HG02885 (cell line): ENCODE data around the gene PSD4.

Experiments
- ATAC-seq: cut with Tn5 transposase; IDR thresholded peaks from one replicate; pipeline ENCODE4 v1.9.1; 2021; ENCODE audit warnings: mild to moderate bottlenecking; ENCODE audit not compliant: unreplicated experiment, poor library complexity

The PSD4 gene

GRCh38 chr2:113141451-113141850, 32.3 kb upstream of the PSD4 start:
- no peak for ATAC-seq

GRCh38 chr2:113142290-113142689, 31.5 kb upstream of the PSD4 start:
- ATAC-seq: no peak

- ATAC-seq: no peak
These were observed 29.5 kb upstream of the PSD4 start for GRCh38 chr2:113144259-113144658.

GRCh38 chr2:113148606-113149552, 24.9 kb upstream of the PSD4 start:
- no peak for ATAC-seq

GRCh38 chr2:113149553-113150257, 24.1 kb upstream of the PSD4 start:
- ATAC-seq: no peak

- no peak for ATAC-seq
These were observed 23.5 kb upstream of the PSD4 start for GRCh38 chr2:113150258-113150601.

GRCh38 chr2:113155331-113155730, 18.4 kb upstream of the PSD4 start:
- ATAC-seq: no peak

- ATAC-seq: no peak
These were observed 17.3 kb upstream of the PSD4 start for GRCh38 chr2:113156278-113157117.

GRCh38 chr2:113157118-113157896, 16.5 kb upstream of the PSD4 start:
- peak; percentile 80 for ATAC-seq

- ATAC-seq: peak; percentile 19
These were observed 15.6 kb upstream of the PSD4 start for GRCh38 chr2:113157897-113158753.

GRCh38 chr2:113158884-113159553, 14.8 kb upstream of the PSD4 start:
- no peak for ATAC-seq

GRCh38 chr2:113160248-113160647, 13.5 kb upstream of the PSD4 start:
- ATAC-seq: no peak

GRCh38 chr2:113160962-113161361, 12.8 kb upstream of the PSD4 start:
- ATAC-seq: no peak

GRCh38 chr2:113162173-113162572, 11.6 kb upstream of the PSD4 start:
- ATAC-seq: no peak

- no peak for ATAC-seq
These were observed 10.9 kb upstream of the PSD4 start for GRCh38 chr2:113162869-113163268.

- ATAC-seq: no peak
These were observed 9.4 kb upstream of the PSD4 start for GRCh38 chr2:113164215-113164929.

- no peak for ATAC-seq
These were observed 8.7 kb upstream of the PSD4 start for GRCh38 chr2:113164930-113165585.
